HepG2 (cell line): ENCODE data around the gene SBK3. TPM values are rescaled to one million over a fixed set of nuclear protein-coding genes. Genes with fewer than 3 reads are reported as not detected.
A peak's percentile ranks its signal among the peaks of the same experiment; 100 is the strongest.

Experiments
- ATAC-seq: fragments of 200-7000 bp; cut with Tn5 transposase; 3 replicates; pipeline ENCODE4 v1.9.1; 2020; ENCODE audit warnings: mild to moderate bottlenecking, moderate library complexity
- BruUV-seq: library from RNA; stranded (reverse); fragments of 400-500 nt; replicated peaks from 2 replicates; lab custom pipeline; 2021; lab: Mats Ljungman, UMichigan
- CTCF ChIA-PET: fragments of 300-600 bp; formaldehyde crosslinking; extraction: SDS; loops from one replicate; lab custom pipeline; 2021; ENCODE audit warnings: low total read pairs, inconsistent platforms, low intra/inter-chr PET ratio; lab: Yijun Ruan, JAX
- POLR2A ChIA-PET: fragments of 350-600 bp; sonication (Branson Sonifier 250); formaldehyde crosslinking; loops from one replicate; lab custom pipeline; 2020; ENCODE audit warnings: antibody characterized with exemption, inconsistent platforms; lab: Yijun Ruan, JAX
- DNase-seq: peaks from one replicate; pipeline ENCODE4 v3.0.0-alpha.2; 2015; ENCODE audit warnings: low spot score
- FAIRE-seq: peaks from 3 replicates; lab custom pipeline; 2011; peaks lifted over from hg19 to GRCh38; lab: Jason Lieb, UNC
- H2AFZ ChIP-seq: one replicate; pipeline ENCODE4 v1.6.1; 2011; ENCODE audit warnings: low read length, inconsistent platforms
- H3K27ac ChIP-seq: fragments of 300-600 bp; 3 replicates; pipeline ENCODE4 v1.8.0; 2011; ENCODE audit warnings: mixed run types, mild to moderate bottlenecking, mixed read lengths, low read length, inconsistent platforms; ENCODE audit not compliant: insufficient read depth; ENCODE audit errors: extremely low read length
- H3K27me3 ChIP-seq, 2 experiments: fragments of 200-600 bp in 1 of 2; 2 replicates in 1 of 2; 3 replicates in 1 of 2; pipeline versions ENCODE4 v1.6.0 to v1.8.0; 2011; ENCODE audit warnings: low read length in 2 of 2, mild to moderate bottlenecking in 2 of 2, moderate library complexity in 2 of 2, inconsistent platforms in 1 of 2; ENCODE audit not compliant: insufficient read depth in 2 of 2, control insufficient read depth in 1 of 2
- H3K36me3 ChIP-seq, 2 experiments: fragments of 200-600 bp in 1 of 2; replicated peaks in 1 of 2; 2 replicates in 1 of 2; 3 replicates in 1 of 2; pipeline versions ENCODE4 v1.5.1 to v1.8.0; 2011; ENCODE audit warnings: low read length in 2 of 2, inconsistent platforms in 1 of 2; ENCODE audit not compliant: insufficient read depth in 2 of 2, control insufficient read depth in 1 of 2
- H3K4me1 ChIP-seq: 2 replicates; pipeline ENCODE4 v1.5.1; 2012; ENCODE audit warnings: low read length, inconsistent platforms; ENCODE audit not compliant: insufficient read depth
- H3K4me2 ChIP-seq: 2 replicates; pipeline ENCODE4 v1.6.0; 2011; ENCODE audit warnings: low read depth, low read length, inconsistent platforms
- H3K4me3 ChIP-seq, 3 experiments: fragments of 200-600 bp in 1 of 3; sonication (generic), shearing (Covaris generic) in 1 of 3; replicated peaks in 1 of 3; 2 replicates each; pipeline ENCODE4 v1.5.1; 2011 to 2016; ENCODE audit warnings: low read length in 3 of 3, inconsistent platforms in 2 of 3, low read depth in 2 of 3, mild to moderate bottlenecking in 2 of 3, control low read depth in 1 of 3, mixed read lengths in 1 of 3; ENCODE audit not compliant: insufficient read depth in 1 of 3
- H3K79me2 ChIP-seq: one replicate; pipeline ENCODE4 v1.6.1; 2011; ENCODE audit warnings: low read length, inconsistent platforms; ENCODE audit not compliant: insufficient read depth
- H3K9ac ChIP-seq: 2 replicates; pipeline ENCODE4 v1.6.0; 2011; ENCODE audit warnings: mild to moderate bottlenecking, low read depth, low read length, inconsistent platforms; ENCODE audit not compliant: insufficient read depth
- H3K9me3 ChIP-seq: 2 replicates; pipeline ENCODE4 v1.5.1; 2012; ENCODE audit warnings: mild to moderate bottlenecking, low read length
- H4K20me1 ChIP-seq: 2 replicates; pipeline ENCODE4 v1.6.0; 2011; ENCODE audit warnings: inconsistent platforms, mild to moderate bottlenecking, low read length, moderate library complexity; ENCODE audit not compliant: insufficient read depth
- DPF2 ChIP-seq: sonication (generic); formaldehyde crosslinking; IDR thresholded peaks from 2 replicates; pipeline ENCODE4 v1.4.0; 2020; ENCODE audit warnings: mild to moderate bottlenecking, low read depth, missing genetic modification reagents, borderline replicate concordance
- IKZF4 ChIP-seq: sonication (generic); formaldehyde crosslinking; IDR thresholded peaks from 2 replicates; pipeline ENCODE4 v1.5.1; 2020; ENCODE audit warnings: borderline replicate concordance, mild to moderate bottlenecking, low read depth, missing genetic modification reagents; ENCODE audit errors: not compliant biosample characterization
- KDM1A ChIP-seq: IDR thresholded peaks from 2 replicates; pipeline ENCODE4 v1.6.1; 2016; ENCODE audit warnings: missing compliant biosample characterization
- KLF9 ChIP-seq: IDR thresholded peaks from 2 replicates; pipeline ENCODE4 v1.6.1; 2016; ENCODE audit warnings: low read depth
- NFIB ChIP-seq: sonication (generic); formaldehyde crosslinking; IDR thresholded peaks from 2 replicates; pipeline ENCODE4 v1.9.0; 2021; ENCODE audit warnings: missing genetic modification reagents, mild to moderate bottlenecking, borderline replicate concordance
- RERE ChIP-seq: IDR thresholded peaks from 2 replicates; pipeline ENCODE4 v1.6.1; 2016; ENCODE audit warnings: low read depth, missing genetic modification reagents, missing compliant biosample characterization
- SOX6 ChIP-seq, 2 experiments: fragments of 450-650 bp in 1 of 2; sonication (generic) in 1 of 2; formaldehyde crosslinking in 1 of 2; IDR thresholded peaks; 2 replicates each; pipeline versions ENCODE4 v1.4.0 to v1.6.1; 2017 to 2020; ENCODE audit warnings: antibody characterized with exemption in 1 of 2, mild to moderate bottlenecking in 1 of 2, missing genetic modification reagents in 1 of 2
- ZNF136 ChIP-seq: sonication (generic); formaldehyde crosslinking; IDR thresholded peaks from 2 replicates; pipeline ENCODE4 v1.8.1; 2022; ENCODE audit warnings: low read depth, mild to moderate bottlenecking, moderate library complexity, missing genetic modification reagents
- ZNF224 ChIP-seq: sonication (generic); formaldehyde crosslinking; IDR thresholded peaks from 2 replicates; pipeline ENCODE4 v1.5.0; 2020; ENCODE audit warnings: mild to moderate bottlenecking, missing genetic modification reagents
- ZNF335 ChIP-seq: sonication (generic); formaldehyde crosslinking; IDR thresholded peaks from 2 replicates; pipeline ENCODE4 v1.4.0; 2020; ENCODE audit warnings: missing genetic modification reagents
- ZNF564 ChIP-seq: sonication (generic); formaldehyde crosslinking; IDR thresholded peaks from 2 replicates; pipeline ENCODE4 v1.8.1; 2023; ENCODE audit warnings: mild to moderate bottlenecking, missing genetic modification reagents
- WGBS: methylation state at CpG from one replicate; pipeline ENCODE4 v1.1.6; 2017; ENCODE audit warnings: low lambda C conversion rate; 5-methylcytosine and 5-hydroxymethylcytosine counted together
- in situ Hi-C: cut with HindIII; loops from 2 replicates; pipeline ENCODE4 v1.10.0; 2017; ENCODE audit warnings: low pct_unique_long_range_greater_than_20kb; ENCODE audit not compliant: extremely low pct_ligation_motif_present
- intact Hi-C: fragments of 100-400 bp; cut with micrococcal nuclease; formaldehyde crosslinking; loops from one replicate; pipeline ENCODE4 v1.10.0; 2022; ENCODE audit not compliant: unreplicated experiment
- polyA plus RNA-seq, 8 experiments: library from polyadenylated mRNA; depleted of rRNA in 3 of 8; stranded (reverse) in 7 of 8; unstranded in 1 of 8; fragments of >200 nt; fragmentation: Illumina TruSeq in 4 of 8; extraction: Trizol in 4 of 8; gene quantifications; 2 replicates each; pipeline versions ENCODE4 v1.2.1 to v1.2.3, GENCODE V29; 2011 to 2016; ENCODE audit warnings: low read depth in 4 of 8, missing spikeins in 1 of 8, mixed read lengths in 1 of 8; ENCODE audit not compliant: insufficient read depth in 1 of 8
- total RNA-seq, 5 experiments: library from RNA; depleted of rRNA; stranded (reverse); fragments of >200 nt; fragmentation: Illumina TruSeq; extraction: Trizol; gene quantifications; 2 replicates each; pipeline ENCODE4 v1.2.3, GENCODE V29; 2016; ENCODE audit warnings: low read depth in 1 of 5
- TF ChIP-seq, protein P1 (sequence below): sonication (generic); formaldehyde crosslinking; IDR thresholded peaks from 2 replicates; pipeline ENCODE4 v1.5.1; 2020; ENCODE audit warnings: missing genetic modification reagents, mild to moderate bottlenecking, borderline replicate concordance

Gene SBK3
- total and polyA plus RNA-seq, 2 of the 13 experiments (the other 11 are each of a cell fraction or from before 2014, with no cell fraction given) = 0.66 to 0.77 TPM

DNA sequence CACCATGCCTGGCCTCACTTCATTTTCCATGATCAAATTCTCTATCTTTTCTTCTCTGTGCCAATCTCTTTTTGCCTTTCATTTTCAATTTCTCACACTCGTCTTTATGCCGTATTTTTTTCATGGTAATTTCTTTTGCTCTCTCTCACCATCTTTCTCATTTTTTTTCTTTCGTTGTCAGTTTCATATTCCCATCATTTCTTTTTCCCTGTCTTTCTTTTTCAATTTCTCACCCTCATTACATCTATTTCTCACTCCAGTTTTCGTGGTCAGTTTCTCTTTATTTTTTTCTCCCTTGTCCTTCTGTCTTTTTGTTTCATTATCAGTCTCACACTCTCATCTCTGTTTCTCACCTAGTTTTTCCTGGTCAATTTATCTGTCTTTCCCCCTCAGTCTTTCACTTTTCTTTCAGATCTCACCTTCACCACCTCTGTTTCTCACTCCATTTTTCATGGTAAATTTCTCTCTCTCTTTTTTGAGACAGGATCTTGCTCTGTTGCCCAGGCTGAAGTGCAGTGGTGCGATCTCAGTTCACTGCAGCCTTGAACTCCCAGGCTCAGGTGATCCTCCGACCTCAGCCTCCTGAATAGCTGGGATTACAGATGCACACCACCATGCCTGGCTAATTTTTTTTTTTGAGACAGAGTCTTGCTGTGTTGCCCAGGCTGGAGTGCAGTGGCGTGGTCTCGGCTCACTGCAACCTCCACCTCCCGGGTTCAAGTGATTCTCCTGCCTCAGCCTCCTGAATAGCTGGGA lies 43.0 kb downstream of the SBK3 start (continued):
- TF ChIP-seq ZNF564 (CRISPR knock-in tag) (no peak), SOX6 (IDR thresholded peaks at IDR 0.05) (0 out of 2 replicates have a peak, but pooled peaks have one; percentile 24), SOX6 (CRISPR knock-in tag; IDR thresholded peaks at IDR 0.05) (no peak)

- Histone ChIP-seq H3K4me2 (no peak overlapping the region), H3K27ac (no peak overlapping the region), H3K79me2 (no peaks in the 10 kb centered on the region), H3K27me3 (peaks cover 6 to 64% of the 10 kb centered on the region in 2 experiments), H2AFZ (no peak overlapping the region), H3K9ac (no peak overlapping the region), H3K9me3 (no peaks in the 10 kb centered on the region), H3K36me3 (no peaks in the 10 kb centered on the region), H4K20me1 (no peaks in the 10 kb centered on the region)
- intact Hi-C loops (no loop called here), in situ Hi-C loops (no loop called here)
- POLR2A ChIA-PET = no interaction called here
- no peak for TF ChIP-seq ZNF335
- TF ChIP-seq IKZF4 (CRISPR knock-in tag) = no peak
- no peak for TF ChIP-seq RERE (CRISPR knock-in tag)
- TF ChIP-seq ZNF136 (CRISPR knock-in tag) = no peak
- TF ChIP-seq ZNF224 (CRISPR knock-in tag) = no peak
- TF ChIP-seq KDM1A = no peak
- TF ChIP-seq, protein P1, sequence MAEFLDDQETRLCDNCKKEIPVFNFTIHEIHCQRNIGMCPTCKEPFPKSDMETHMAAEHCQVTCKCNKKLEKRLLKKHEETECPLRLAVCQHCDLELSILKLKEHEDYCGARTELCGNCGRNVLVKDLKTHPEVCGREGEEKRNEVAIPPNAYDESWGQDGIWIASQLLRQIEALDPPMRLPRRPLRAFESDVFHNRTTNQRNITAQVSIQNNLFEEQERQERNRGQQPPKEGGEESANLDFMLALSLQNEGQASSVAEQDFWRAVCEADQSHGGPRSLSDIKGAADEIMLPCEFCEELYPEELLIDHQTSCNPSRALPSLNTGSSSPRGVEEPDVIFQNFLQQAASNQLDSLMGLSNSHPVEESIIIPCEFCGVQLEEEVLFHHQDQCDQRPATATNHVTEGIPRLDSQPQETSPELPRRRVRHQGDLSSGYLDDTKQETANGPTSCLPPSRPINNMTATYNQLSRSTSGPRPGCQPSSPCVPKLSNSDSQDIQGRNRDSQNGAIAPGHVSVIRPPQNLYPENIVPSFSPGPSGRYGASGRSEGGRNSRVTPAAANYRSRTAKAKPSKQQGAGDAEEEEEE (CRISPR knock-in tag) = no peak
- no peak for TF ChIP-seq DPF2 (CRISPR knock-in tag)
- no peak for TF ChIP-seq NFIB (CRISPR knock-in tag)
- no peak for TF ChIP-seq KLF9 (CRISPR knock-in tag)
- TF ChIP-seq, all 625 proteins: peak for 0
- Histone ChIP-seq H3K4me3 (no peak overlapping the region), H3K4me1 (peaks cover 11% of the 10 kb centered on the region; the same call in 1 of the 2 replicates)
- 34% methylated on average over 18 of the region's 26 CpGs for WGBS
- no TSS peak for BruUV-seq
- FAIRE-seq (no peak), ATAC-seq (no peak), DNase-seq (no peak)
- CTCF ChIA-PET = no interaction called here
These were observed 44.9 kb downstream of the SBK3 start for GRCh38 chr19:55500368-55500952.
